ENCODE measurements around the gene C6.

C6 gene

GRCh38 chr5:41118177-41118576 lies 95.2 kb downstream of the C6 start:
- DNase-seq: no peak

- DNase-seq: no peak
These were observed 98.1 kb downstream of the C6 start for GRCh38 chr5:41115281-41115680.

- DNase-seq: no peak
These were observed 100.6 kb downstream of the C6 start for GRCh38 chr5:41112486-41113455.

GRCh38 chr5:41109186-41109585 lies 104.1 kb downstream of the C6 start:
- DNase-seq: no peak

GRCh38 chr5:41102341-41102740 lies 111.0 kb downstream of the C6 start:
- no peak for DNase-seq

- DNase-seq: no peak
These were observed 115.7 kb downstream of the C6 start for GRCh38 chr5:41097642-41098041.

- DNase-seq: no peak
These were observed 117.8 kb downstream of the C6 start for GRCh38 chr5:41095324-41096101.

- no peak for DNase-seq
These were observed 118.5 kb downstream of the C6 start for GRCh38 chr5:41094871-41095270.

GRCh38 chr5:41093803-41094202 lies 119.5 kb downstream of the C6 start:
- no peak for DNase-seq

Measured in COR-L47 (cell line).